HL-60/S4 treated with phorbol 12-myristate 13-acetate at 8.2 ng/mL for 4 days and 3 days (cell line): ENCODE measurements around the gene MTA3.

Source experiments
- in situ Hi-C: fragments of 300-500 bp; cut with MboI; formaldehyde crosslinking; loops from 2 replicates; pipeline ENCODE4 v1.15.0; 2022; ENCODE audit warnings: low sequenced_read_pairs

Gene MTA3

DNA sequence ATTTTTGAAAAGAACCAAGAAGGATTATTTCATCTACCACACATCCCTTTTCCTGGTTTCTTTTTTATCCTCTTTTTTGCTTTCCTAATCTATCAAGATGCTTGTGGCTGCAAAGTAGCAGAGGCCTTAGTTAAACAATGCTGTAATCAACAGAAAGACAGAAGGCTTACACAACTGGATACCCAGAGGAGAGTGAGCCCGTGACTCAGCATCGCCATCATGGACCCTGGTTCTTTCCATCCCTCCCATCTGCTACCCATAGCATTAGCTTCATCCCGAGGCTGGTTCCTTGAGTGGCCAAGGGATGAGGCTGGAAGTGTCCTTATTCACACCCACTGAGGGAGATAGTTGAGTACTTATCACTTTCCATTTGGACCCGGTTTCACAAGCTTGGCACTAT lies 231.4 kb downstream of the MTA3 start:
- in situ Hi-C loops: no loop called here

DNA sequence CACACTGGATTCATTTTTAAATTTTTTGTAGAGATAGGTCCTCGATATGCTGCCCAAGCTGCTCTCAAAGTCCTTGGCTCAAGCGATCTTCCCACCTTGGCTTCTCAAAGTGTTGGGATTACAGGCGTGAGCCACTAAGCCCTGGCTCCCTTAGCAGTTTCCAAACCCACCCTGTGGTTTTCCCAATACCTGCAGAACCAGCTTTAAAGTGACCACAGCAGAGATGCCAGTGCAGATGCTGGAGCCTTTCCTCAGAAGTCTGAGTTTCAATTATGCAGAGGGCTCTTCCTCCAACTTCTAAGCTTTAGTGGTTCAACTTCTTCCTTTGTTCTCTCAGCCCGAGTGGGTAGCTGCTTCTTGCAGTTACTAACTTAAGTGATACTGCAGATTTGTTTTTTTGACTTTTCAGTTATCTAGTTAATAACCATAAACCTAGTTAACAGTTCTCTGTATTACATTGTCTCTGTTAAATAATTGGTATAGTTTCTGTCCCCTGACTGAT lies 232.1 kb downstream of the MTA3 start:
- in situ Hi-C loops: no loop called here

DNA sequence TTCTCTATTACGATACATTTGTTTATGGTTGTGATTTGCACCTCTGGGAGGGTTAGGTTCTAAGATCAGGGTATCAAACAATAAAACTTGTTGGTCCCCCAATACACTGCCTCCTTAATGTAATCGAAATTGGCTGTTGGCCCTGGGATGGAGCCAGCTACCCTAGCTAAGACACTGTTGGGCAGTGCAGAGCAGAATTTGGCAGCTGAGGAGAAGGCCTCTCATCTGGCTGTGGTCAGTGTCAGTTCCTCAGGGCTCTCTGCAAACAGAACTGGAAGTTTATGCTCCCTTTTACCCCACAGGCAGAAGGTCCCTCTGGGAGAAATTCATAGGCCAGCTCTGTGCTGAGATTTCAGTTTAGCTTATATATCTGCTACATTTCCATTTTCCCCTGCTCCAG lies 232.5 kb downstream of the MTA3 start:
- in situ Hi-C loops: no loop called here

- in situ Hi-C loops: no loop called here
These were observed 232.9 kb downstream of the MTA3 start for GRCh38 chr2:42801381-42801780.

GRCh38 chr2:42802150-42802549 lies 233.7 kb downstream of the MTA3 start:
- in situ Hi-C loops: no loop called here

GRCh38 chr2:42804338-42804737 lies 235.9 kb downstream of the MTA3 start:
- in situ Hi-C loops: no loop called here

DNA sequence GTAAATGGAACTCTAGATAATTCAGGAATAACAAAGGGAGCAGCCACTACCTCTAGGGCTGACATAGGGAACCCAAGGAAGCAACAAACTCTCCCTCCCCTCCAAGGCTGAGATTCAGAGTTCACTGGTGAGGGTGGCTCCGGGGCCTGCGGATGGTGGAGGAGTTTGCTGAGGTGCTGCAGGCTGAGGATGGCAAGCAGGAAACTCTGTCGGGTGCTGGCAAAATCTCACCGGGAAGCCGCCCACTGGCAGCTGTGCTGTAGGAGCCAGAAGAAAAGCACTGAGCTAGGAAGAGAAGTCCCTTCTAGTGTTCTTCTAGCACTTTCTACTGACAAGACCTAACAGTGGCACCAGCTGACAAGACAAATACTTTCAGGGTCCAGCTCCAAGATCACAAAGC lies 236.5 kb downstream of the MTA3 start:
- in situ Hi-C loops: no loop called here
